Prostate gland (tissue), 2 donors: ENCODE data around the gene POU3F3. TPM values are rescaled to one million over a fixed set of nuclear protein-coding genes. Genes with fewer than 3 reads are reported as not detected.

Experiments
- DNase-seq: peaks from one replicate; pipeline ENCODE4 v3.0.0-alpha.2; 2019; ENCODE audit warnings: low spot score
- H3K27ac ChIP-seq, 2 donors: fragments of 200-600 bp; sonication (generic); 2 replicates each; pipeline ENCODE4 v1.5.1; 2017 to 2019
- H3K27me3 ChIP-seq: fragments of 200-600 bp; sonication (generic); replicated peaks from 2 replicates; pipeline ENCODE4 v1.5.1; 2019; ENCODE audit not compliant: insufficient read depth
- H3K36me3 ChIP-seq, 2 donors: fragments of 200-600 bp; sonication (generic); 1 replicate in 1 of 2; 2 replicates in 1 of 2; pipeline versions ENCODE4 v1.5.1 to v1.8.1; 2017 to 2019
- H3K4me1 ChIP-seq: fragments of 200-600 bp; sonication (generic); replicated peaks from 2 replicates; pipeline ENCODE4 v1.5.1; 2019
- H3K4me3 ChIP-seq, 2 donors: fragments of 200-600 bp; sonication (generic); 2 replicates each; pipeline ENCODE4 v1.5.1; 2017 to 2019
- H3K9me3 ChIP-seq: fragments of 200-600 bp; sonication (generic); 2 replicates; pipeline ENCODE4 v1.5.1; 2017
- CTCF ChIP-seq, 4 experiments: fragments of 200-600 bp in 2 of 4; fragments of 450-650 bp in 2 of 4; sonication (generic) in 2 of 4; IDR thresholded peaks; 1 replicate in 3 of 4; 2 replicates in 1 of 4; pipeline ENCODE4 v1.5.1; 2016 to 2019; ENCODE audit warnings: antibody characterized with exemption in 4 of 4, mild to moderate bottlenecking in 2 of 4, moderate library complexity in 2 of 4
- POLR2A ChIP-seq: fragments of 450-650 bp; IDR thresholded peaks from one replicate; pipeline ENCODE4 v1.6.1; 2016; ENCODE audit warnings: antibody characterized with exemption, mild to moderate bottlenecking
- POLR2AphosphoS5 ChIP-seq: sonication (generic); formaldehyde crosslinking; IDR thresholded peaks from one replicate; pipeline ENCODE4 v1.6.1; 2017; ENCODE audit warnings: antibody characterized with exemption
- WGBS: methylation state at CpG from one replicate; pipeline ENCODE4 v1.1.5; 2018; 5-methylcytosine and 5-hydroxymethylcytosine counted together
- intact Hi-C: fragments of 100-400 bp; cut with DNase I; formaldehyde crosslinking; loops from one replicate; pipeline ENCODE4 v1.14.2; 2022
- total RNA-seq, 2 donors: library from RNA; depleted of rRNA; stranded (reverse); fragments of >200 nt; gene quantifications; one replicate each; pipeline ENCODE4 v1.1.0, GENCODE V29; 2016

Gene POU3F3
- total RNA-seq, 2 donors from 2014 or later = 2.2 TPM; not detected in 1

GRCh38 chr2:104854498-104855220 lies 744 bp downstream of the POU3F3 start:
- Histone ChIP-seq H3K4me1 (no peaks in the 10 kb centered on the region), H3K27me3 (peaks cover 67% of the 10 kb centered on the region), H3K27ac (no peak overlapping the region), H3K4me3 (no peak overlapping the region), H3K9me3 (no peaks in the 10 kb centered on the region), H3K36me3 (no peaks in the 10 kb centered on the region)
- 2% methylated on average over 28 of the region's 48 CpGs for WGBS
- intact Hi-C loops = no loop called here
- DNase-seq = no peak
- no peak for TF ChIP-seq POLR2A
- TF ChIP-seq CTCF (IDR thresholded peaks at IDR 0.05) = no peak

- no peak overlapping the region for H3K4me3 ChIP-seq
- intact Hi-C loops = no loop called here
Observed at GRCh38 chr2:104855221-104856085, 1.5 kb downstream of the POU3F3 start.

GRCh38 chr2:104856086-104856972 lies 2.4 kb downstream of the POU3F3 start:
- DNase-seq = no peak
- H3K4me1 ChIP-seq = no peaks in the 10 kb centered on the region
- intact Hi-C loops = no loop called here
- 6% methylated on average over 80 of the region's 106 CpGs for WGBS
- H3K27me3 ChIP-seq = peaks cover 64% of the 10 kb centered on the region
- no peak overlapping the region for H3K27ac ChIP-seq
- H3K9me3 ChIP-seq = no peaks in the 10 kb centered on the region
- H3K36me3 ChIP-seq = no peaks in the 10 kb centered on the region
- TF ChIP-seq POLR2AphosphoS5 (no peak), CTCF (IDR thresholded peaks at IDR 0.05) (no peak), POLR2A (no peak)
- H3K4me3 ChIP-seq = no peak overlapping the region

More at GRCh38 chr2:104855221-104856085, 1.5 kb downstream of the POU3F3 start:
- DNase-seq = no peak
- Histone ChIP-seq H3K27me3 (peaks cover 67% of the 10 kb centered on the region), H3K36me3 (no peaks in the 10 kb centered on the region), H3K9me3 (no peaks in the 10 kb centered on the region), H3K4me1 (no peaks in the 10 kb centered on the region), H3K27ac (no peak overlapping the region)
- TF ChIP-seq CTCF (IDR thresholded peaks at IDR 0.05) = no peak
- TF ChIP-seq POLR2A = no peak
- TF ChIP-seq POLR2AphosphoS5 = no peak
- WGBS = 0% methylated on average over 4 of the region's 135 CpGs

- Histone ChIP-seq H3K4me3 (no peak overlapping the region), H3K27me3 (peaks cover 64% of the 10 kb centered on the region), H3K9me3 (no peaks in the 10 kb centered on the region), H3K36me3 (no peaks in the 10 kb centered on the region), H3K4me1 (no peaks in the 10 kb centered on the region), H3K27ac (no peak overlapping the region)
- intact Hi-C loops = no loop called here
- no peak for DNase-seq
- TF ChIP-seq CTCF (IDR thresholded peaks at IDR 0.05) (no peak), POLR2AphosphoS5 (no peak), POLR2A (no peak)
- 5% methylated on average over 16 of the region's 41 CpGs for WGBS
Observed at GRCh38 chr2:104856973-104857261, 3.0 kb downstream of the POU3F3 start.
